NCI-H748 (cell line): ENCODE results near the gene HSD3B7.

Experiments
- DNase-seq: peaks from one replicate; lab custom pipeline; 2025; ENCODE audit not compliant: unreplicated experiment; lab: John Stamatoyannopoulos, UW

Gene HSD3B7

DNA sequence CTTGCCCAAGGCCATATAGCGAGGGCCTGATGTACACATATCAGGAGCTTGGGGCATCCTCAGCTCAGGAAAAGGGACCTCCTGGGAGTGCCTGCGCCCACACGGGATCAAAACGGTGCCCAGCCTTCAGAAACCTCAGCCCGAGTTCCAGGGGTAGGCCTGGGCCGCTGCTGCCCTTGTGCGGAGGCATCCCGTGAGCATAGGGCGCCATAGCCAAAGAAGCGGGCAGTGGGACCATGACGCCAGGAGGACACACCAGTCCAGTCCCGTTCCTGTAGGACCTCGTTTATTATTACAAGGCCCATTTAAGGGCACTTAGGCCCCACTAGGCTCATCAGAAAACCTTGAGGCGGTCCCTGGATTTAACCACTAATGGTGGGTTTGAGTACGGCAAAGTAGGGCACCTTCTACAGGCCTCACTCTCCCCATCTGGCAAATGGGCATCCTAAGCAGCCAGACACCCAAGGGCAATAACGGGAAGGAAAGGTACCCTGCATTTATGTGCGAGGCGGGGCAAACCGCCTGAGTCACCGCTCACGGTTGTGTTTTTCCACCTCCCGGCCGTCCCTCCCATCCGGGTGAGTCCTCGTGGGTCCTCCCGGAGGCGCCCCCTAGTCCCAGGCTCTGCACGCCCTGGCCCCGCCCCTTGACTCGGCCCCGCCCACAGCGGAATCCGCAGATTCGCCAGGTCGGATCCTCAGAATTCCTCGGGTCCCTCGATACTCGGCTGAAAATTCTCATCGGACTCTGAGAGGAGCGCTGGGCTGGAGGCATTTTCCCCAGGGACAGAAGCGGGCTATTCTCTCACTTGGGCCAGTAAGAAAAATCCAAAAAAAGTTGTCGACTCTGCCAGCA lies 28.2 kb upstream of the HSD3B7 start:
- peak; percentile 76 for DNase-seq

DNA sequence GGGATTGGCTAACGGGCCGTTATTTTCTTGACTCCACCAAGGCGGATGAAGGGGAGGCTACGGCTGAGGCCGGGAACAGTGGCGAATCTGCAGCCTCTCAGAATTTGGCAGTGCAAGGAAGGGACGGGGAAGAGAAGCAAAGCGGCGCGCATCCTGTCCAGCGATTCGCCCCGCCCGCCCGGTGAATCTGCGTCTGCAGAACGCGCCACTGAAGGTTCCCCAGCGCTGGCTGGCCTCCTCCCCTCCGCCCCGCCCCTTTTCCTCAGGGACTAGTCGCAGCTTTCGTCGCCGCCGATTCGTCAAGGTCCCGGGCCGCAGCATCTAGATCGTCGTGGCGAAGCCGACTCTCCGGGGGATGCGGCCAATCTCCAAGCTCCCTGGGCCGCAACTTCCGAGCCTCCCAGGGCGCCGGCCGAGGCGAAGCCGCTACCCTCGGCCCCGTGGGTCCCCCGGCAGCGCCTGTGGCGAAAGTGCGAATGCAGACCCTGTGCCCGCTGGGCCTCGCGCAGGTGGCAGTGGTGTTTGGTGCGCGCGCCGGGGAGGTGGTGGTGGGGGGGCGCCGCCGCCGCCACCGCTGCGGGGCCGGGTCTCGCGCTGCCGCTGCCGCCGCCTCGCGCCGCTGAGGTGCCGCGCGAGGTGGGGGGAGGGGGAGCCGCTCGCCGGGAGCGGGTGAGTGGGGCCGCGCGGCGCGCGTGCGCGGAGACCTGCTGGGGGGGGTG lies 27.4 kb upstream of the HSD3B7 start, which contains the start of gene SETD1A:
SETD1A (plus strand) TSS at position 299 of the 719 bp plus-strand sequence. CDS start 978 bp downstream, outside the sequence.
- DNase-seq, result peak; percentile 91

DNA sequence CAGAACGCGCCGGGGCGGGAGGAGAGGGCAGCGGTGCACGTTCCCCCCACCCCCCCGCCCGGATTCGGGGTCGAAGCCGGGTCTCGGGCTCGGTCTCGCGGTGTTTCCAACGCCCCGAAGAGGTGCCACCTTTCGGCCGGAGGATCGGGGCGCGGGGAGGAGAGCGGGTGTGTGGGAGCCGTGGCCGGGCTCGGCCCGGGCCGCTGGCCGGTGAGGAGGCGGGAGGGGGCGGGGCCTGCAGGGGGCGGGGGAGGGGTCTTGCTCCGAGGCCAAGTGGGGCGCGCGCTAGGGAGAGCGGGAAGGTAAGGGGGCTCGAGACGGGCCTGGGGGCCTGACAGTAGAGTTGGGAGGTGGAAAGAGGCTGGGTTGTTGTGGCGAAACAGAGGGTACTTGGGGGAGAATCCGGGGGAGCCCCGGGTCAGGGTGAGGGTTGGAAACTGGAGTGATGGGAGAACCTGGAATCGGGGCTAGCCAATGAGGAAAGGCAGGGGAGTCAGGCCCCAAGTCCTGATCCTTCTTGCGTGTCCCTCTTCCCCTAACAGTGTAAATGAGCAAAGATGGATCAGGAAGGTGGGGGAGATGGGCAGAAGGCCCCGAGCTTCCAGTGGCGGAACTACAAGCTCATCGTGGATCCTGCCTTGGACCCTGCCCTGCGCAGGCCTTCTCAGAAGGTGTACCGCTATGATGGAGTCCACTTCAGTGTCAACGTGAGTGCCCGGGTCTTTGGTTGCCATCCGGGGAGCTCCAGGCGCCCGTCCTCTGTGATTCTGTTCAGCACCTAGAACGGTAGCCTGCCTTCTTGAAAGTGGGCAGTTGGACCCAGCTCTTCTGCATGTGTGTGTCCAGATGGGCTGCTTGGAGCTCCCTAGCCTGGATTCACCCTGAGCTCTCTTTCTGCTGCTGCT lies 26.6 kb upstream of the HSD3B7 start:
- peak; percentile 50 for DNase-seq

GRCh38 chr16:30961384-30961783 lies 23.6 kb upstream of the HSD3B7 start:
- DNase-seq, result no peak

GRCh38 chr16:30963925-30964511 lies 21.0 kb upstream of the HSD3B7 start:
- DNase-seq, result no peak

DNA sequence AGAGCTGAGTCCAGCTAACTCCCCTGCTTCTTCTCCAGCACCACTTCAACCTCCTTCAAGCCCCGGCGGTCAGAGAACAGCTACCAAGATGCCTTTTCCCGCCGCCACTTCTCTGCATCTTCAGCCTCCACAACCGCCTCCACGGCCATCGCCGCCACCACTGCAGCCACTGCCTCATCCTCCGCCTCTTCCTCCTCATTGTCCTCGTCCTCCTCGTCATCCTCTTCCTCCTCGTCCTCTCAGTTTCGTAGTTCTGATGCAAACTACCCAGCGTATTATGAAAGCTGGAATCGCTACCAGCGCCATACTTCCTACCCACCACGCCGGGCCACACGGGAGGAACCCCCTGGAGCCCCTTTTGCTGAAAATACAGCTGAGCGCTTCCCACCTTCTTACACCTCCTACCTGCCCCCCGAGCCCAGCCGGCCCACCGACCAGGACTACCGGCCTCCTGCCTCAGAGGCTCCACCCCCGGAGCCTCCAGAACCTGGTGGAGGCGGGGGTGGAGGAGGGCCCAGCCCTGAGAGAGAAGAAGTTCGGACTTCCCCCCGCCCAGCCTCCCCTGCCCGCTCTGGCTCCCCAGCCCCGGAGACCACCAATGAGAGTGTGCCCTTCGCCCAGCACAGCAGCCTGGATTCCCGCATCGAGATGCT lies 20.3 kb upstream of the HSD3B7 start:
- no peak for DNase-seq

DNA sequence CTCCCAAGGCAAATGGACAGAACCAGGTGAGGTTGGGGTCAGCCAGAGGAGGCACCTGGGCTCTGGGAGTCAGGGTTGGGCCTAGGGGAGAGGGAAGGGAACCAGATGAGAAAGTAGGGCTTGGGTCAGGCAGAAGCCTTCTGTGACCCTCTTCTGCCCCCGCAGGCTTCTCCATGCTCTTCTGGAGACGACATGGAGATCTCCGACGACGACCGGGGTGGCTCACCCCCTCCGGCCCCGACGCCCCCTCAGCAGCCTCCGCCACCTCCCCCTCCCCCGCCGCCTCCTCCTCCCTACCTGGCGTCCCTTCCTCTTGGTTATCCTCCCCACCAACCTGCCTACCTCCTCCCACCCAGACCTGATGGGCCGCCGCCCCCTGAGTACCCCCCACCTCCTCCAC lies 19.6 kb upstream of the HSD3B7 start:
- DNase-seq, result no peak

DNA sequence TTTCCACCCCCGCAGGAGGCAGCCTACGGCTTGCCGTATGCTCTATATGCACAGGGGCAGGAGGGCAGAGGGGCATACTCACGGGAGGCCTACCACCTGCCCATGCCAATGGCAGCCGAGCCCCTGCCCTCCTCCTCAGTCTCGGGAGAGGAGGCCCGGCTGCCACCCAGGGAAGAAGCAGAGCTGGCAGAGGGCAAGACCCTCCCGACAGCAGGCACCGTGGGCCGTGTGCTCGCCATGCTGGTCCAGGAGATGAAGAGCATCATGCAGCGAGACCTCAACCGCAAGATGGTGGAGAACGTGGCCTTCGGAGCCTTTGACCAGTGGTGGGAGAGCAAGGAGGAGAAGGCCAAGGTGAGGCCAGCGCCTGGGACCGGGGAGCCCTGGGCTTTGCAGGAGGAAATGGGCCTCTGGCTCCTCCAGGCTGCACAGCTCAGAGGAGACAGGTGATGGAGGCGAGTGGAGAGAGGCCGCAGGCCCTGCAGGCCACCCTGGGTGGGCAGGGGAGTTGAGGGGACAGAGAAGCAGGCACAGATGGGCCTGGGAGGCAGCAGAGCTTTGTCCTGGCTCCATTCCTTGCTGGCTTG lies 18.9 kb upstream of the HSD3B7 start:
- DNase-seq, result no peak

DNA sequence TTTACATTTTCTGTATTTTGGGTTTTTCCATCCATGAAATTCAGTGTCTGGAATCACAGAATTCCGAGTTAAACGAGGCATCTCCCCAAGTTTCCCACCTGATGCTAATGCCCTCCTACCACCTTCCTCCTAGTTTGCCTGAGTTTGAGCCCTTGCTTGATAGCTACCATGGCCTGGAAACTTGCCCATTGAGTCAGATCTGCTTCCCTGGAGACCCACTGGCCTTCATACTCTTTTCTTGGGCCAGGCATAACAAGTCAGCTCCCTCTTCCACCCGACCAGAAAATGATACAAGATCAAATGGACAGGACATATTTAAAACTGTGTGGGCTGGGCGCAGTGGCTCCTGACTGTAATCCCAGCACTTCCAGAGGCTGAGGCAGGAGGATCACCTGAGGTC lies 17.2 kb upstream of the HSD3B7 start:
- no peak for DNase-seq

- DNase-seq, result no peak
Measured at GRCh38 chr16:30969246-30969842, 15.7 kb upstream of the HSD3B7 start.

GRCh38 chr16:30971298-30971697 lies 13.7 kb upstream of the HSD3B7 start:
- DNase-seq, result no peak

DNA sequence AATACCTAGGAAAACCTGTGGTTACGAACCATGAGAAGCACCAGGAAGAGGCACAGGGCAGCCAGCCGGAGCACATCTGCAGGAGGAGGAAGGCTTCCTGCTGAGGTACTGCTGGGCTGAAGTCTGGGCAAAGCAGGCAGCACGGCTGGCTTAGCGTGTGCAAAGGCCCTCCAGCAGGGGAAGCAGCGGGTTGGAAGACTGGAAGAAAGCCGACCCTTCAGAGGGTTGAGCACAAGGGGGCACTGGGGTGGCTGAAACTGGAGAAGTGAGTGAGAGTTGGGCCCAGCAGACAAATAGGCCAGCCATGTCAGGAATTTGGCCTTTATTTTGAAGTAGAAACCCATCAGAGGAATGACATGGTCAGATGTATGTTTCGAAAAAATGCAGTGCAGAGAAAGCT lies 12.1 kb upstream of the HSD3B7 start:
- no peak for DNase-seq

GRCh38 chr16:30974348-30974747 lies 10.7 kb upstream of the HSD3B7 start:
- DNase-seq, result no peak

GRCh38 chr16:30976486-30976885 lies 8.5 kb upstream of the HSD3B7 start:
- DNase-seq, result no peak

DNA sequence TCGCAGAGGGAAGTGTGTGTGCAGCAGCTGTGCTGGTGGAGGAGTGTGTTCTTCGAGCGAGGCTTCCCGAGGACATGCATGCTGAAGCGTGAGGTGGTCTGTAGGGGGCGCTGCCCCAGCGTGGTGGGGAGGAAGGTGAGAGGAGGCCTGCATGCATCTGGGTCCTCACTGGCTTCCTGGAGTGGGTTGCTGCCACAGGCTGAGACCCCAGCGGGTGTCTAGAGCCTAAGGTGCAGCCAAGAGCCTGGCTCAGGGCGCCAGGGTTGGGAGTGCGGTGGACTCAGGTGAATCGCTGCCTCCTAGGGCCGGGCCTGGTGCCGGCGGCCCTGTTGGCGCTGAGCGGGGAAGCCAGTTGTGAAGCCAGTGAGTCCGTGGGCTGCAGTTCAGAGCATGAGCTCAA lies 7.5 kb upstream of the HSD3B7 start:
- DNase-seq, result no peak

- DNase-seq, result no peak
Measured at GRCh38 chr16:30979170-30980022, 5.6 kb upstream of the HSD3B7 start.

DNA sequence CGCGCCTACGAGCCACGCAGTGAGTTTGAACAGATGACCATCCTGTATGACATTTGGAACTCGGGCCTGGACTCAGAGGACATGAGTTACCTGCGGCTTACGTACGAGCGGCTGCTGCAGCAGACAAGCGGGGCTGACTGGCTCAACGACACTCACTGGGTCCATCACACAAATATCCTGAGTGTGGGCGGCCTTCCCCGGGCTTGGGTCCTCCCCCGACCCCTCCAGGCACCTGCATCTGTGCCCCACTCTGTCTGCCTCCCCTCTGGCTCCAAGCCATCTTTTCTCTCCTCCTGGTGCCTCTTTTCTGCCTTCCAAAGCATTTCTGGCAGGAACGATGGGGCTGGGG lies 5.0 kb upstream of the HSD3B7 start:
- no peak for DNase-seq

- no peak for DNase-seq
Measured at GRCh38 chr16:30980434-30980833, 4.6 kb upstream of the HSD3B7 start.

DNA sequence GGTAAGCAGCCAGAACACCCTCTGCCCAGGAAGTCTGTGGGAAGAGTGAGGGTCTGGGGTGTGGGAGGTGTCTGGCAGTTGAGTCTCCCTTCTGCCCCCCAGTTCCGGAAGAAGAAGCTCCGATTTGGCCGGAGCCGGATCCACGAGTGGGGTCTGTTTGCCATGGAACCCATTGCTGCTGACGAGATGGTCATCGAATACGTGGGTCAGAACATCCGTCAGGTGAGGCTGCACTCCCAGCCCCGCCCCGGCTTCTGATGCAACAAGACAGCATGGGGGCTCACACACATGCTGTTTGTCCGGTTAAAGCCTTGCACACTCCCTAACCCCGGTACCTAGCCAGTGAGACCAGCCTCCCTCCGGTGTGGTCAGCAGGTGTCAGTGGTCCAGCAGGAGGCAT lies 4.0 kb upstream of the HSD3B7 start:
- no peak for DNase-seq
